ENCODE data around the gene EP300.

GRCh38 chr22:41123151-41123550 lies 30.8 kb downstream of the EP300 start:
- TF ChIP-seq, protein P1, sequence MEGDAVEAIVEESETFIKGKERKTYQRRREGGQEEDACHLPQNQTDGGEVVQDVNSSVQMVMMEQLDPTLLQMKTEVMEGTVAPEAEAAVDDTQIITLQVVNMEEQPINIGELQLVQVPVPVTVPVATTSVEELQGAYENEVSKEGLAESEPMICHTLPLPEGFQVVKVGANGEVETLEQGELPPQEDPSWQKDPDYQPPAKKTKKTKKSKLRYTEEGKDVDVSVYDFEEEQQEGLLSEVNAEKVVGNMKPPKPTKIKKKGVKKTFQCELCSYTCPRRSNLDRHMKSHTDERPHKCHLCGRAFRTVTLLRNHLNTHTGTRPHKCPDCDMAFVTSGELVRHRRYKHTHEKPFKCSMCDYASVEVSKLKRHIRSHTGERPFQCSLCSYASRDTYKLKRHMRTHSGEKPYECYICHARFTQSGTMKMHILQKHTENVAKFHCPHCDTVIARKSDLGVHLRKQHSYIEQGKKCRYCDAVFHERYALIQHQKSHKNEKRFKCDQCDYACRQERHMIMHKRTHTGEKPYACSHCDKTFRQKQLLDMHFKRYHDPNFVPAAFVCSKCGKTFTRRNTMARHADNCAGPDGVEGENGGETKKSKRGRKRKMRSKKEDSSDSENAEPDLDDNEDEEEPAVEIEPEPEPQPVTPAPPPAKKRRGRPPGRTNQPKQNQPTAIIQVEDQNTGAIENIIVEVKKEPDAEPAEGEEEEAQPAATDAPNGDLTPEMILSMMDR (IDR thresholded peaks at IDR 0.05), result no peak
- TF ChIP-seq ZFX (IDR thresholded peaks at IDR 0.05; ENCODE audit: borderline replicate concordance), result no peak

All from 22Rv1 (cell line).